OCI-LY1 (cell line): Measurements from ENCODE around the gene DDC.

Experiments
- H2AFZ ChIP-seq: fragments of 200-600 bp; sonication (generic), shearing (Covaris generic); 2 replicates; pipeline ENCODE4 v1.6.0; 2014; ENCODE audit warnings: antibody characterized with exemption, mild to moderate bottlenecking, low read length
- H3F3A ChIP-seq: fragments of 200-600 bp; sonication (generic), shearing (Covaris generic); 2 replicates; pipeline ENCODE4 v1.6.0; 2014; ENCODE audit warnings: mild to moderate bottlenecking, antibody characterized with exemption, low read length, moderate library complexity; ENCODE audit not compliant: insufficient read depth
- H3K27ac ChIP-seq: fragments of 200-600 bp; sonication (generic); 2 replicates; pipeline ENCODE4 v1.5.1; 2014; ENCODE audit warnings: low read length, mixed run types, mild to moderate bottlenecking, low read depth; ENCODE audit not compliant: poor library complexity, severe bottlenecking
- H3K27me3 ChIP-seq: fragments of 200-600 bp; sonication (generic); 2 replicates; pipeline ENCODE4 v1.6.0; 2014; ENCODE audit warnings: antibody characterized with exemption, mild to moderate bottlenecking, low read length, moderate library complexity; ENCODE audit not compliant: insufficient read depth
- H3K36me3 ChIP-seq: fragments of 200-600 bp; sonication (generic); 2 replicates; pipeline ENCODE4 v1.6.1; 2014; ENCODE audit warnings: mild to moderate bottlenecking, antibody characterized with exemption, low read length, moderate library complexity, mixed read lengths; ENCODE audit not compliant: insufficient read depth
- H3K4me1 ChIP-seq: fragments of 200-600 bp; sonication (generic); 2 replicates; pipeline ENCODE4 v1.5.1; 2014; ENCODE audit warnings: mild to moderate bottlenecking, low read length, moderate library complexity; ENCODE audit not compliant: insufficient read depth, severe bottlenecking
- H3K4me2 ChIP-seq: fragments of 200-600 bp; sonication (generic), shearing (Covaris generic); 2 replicates; pipeline ENCODE4 v1.6.1; 2014; ENCODE audit warnings: low read length
- H3K4me3 ChIP-seq: fragments of 200-600 bp; sonication (generic); 2 replicates; pipeline ENCODE4 v1.5.1; 2014; ENCODE audit warnings: low read length, low read depth, mild to moderate bottlenecking, mixed read lengths; ENCODE audit not compliant: poor library complexity, severe bottlenecking
- H3K79me2 ChIP-seq: fragments of 200-600 bp; shearing (Covaris generic); 2 replicates; pipeline ENCODE4 v1.6.1; 2016; ENCODE audit warnings: mixed run types, low read length, mixed read lengths; ENCODE audit not compliant: insufficient read depth
- H3K9ac ChIP-seq: fragments of 200-600 bp; sonication (generic), shearing (Covaris generic); 2 replicates; pipeline ENCODE4 v1.6.1; 2014; ENCODE audit warnings: mild to moderate bottlenecking, low read length, mixed read lengths
- H3K9me2 ChIP-seq: fragments of 200-600 bp; sonication (generic), shearing (Covaris generic); 2 replicates; pipeline ENCODE4 v1.6.1; 2014; ENCODE audit warnings: low read depth, mild to moderate bottlenecking, low read length, mixed read lengths
- H3K9me3 ChIP-seq: fragments of 200-600 bp; shearing (Covaris generic); 2 replicates; pipeline ENCODE4 v1.6.1; 2014; ENCODE audit warnings: low read length, mixed read lengths
- H4K20me1 ChIP-seq: fragments of 200-600 bp; sonication (generic), shearing (Covaris generic); 2 replicates; pipeline ENCODE4 v1.6.0; 2016; ENCODE audit warnings: mild to moderate bottlenecking, low read length; ENCODE audit not compliant: insufficient read depth
- CTCF ChIP-seq: fragments of 200-600 bp; sonication (generic), shearing (Covaris generic); IDR thresholded peaks from 2 replicates; pipeline ENCODE4 v1.5.1; 2017; ENCODE audit warnings: mild to moderate bottlenecking, antibody characterized with exemption, low read length, moderate library complexity, mixed read lengths
- EZH2 ChIP-seq: fragments of 200-600 bp; sonication (generic), shearing (Covaris generic); IDR thresholded peaks from 2 replicates; pipeline ENCODE4 v1.8.0; 2017; ENCODE audit warnings: borderline replicate concordance, mixed run types, mild to moderate bottlenecking, antibody characterized with exemption, low read length, moderate library complexity, mixed read lengths

Gene DDC

DNA sequence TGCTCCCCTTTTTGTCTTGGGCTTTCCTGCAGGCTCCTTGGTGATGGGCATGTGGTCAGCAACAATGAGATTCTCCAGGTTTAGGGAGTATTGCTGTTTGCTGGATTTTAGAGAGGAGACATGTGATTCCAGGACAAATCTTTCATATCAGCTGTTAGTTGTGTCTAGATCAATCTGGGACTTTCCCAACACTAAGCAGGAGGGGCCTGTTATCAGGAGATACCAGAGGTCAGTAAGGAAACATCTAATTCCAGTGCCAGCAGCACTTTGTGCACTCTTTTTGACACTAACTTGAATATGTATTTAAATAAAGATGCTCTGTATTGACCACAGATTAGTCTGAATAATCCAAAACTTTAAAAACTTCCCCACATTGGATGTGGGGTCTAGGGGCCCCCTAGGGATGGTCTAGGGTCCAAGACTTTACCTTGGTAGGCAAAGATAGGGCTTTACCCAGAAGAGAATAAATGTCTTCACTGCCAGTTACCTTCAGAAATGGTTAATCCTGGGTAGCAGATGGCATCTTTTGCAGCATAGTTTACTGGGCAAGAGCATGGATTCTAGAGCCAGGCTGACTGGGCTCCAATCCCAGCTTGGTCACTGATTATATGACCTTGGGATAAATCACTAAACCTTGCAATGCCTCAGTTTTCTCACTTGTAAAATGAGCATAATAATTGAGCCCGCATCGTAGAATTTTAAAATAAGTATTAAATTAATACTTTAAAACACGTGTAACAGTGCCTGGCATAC, 108.7 kb downstream of the DDC start:
- no peaks in the 10 kb centered on the region for H4K20me1 ChIP-seq
- no peaks in the 10 kb centered on the region for H3K36me3 ChIP-seq
- no peak overlapping the region for H3K27ac ChIP-seq
- H3K4me2 ChIP-seq = no peak overlapping the region
- no peaks in the 10 kb centered on the region for H3K9me3 ChIP-seq
- no peak overlapping the region for H2AFZ ChIP-seq
- H3K9ac ChIP-seq = no peak overlapping the region
- no peaks in the 10 kb centered on the region for H3K79me2 ChIP-seq
- H3K9me2 ChIP-seq = no peaks in the 10 kb centered on the region
- no peak overlapping the region for H3K4me3 ChIP-seq
- H3F3A ChIP-seq = no peaks in the 10 kb centered on the region
- TF ChIP-seq CTCF (no peak), EZH2 (no peak)
- no peaks in the 10 kb centered on the region; the same call in 1 of the 2 replicates for H3K27me3 ChIP-seq
- H3K4me1 ChIP-seq = peaks cover 9% of the 10 kb centered on the region

- no peaks in the 10 kb centered on the region for H4K20me1 ChIP-seq
- H3K79me2 ChIP-seq = no peaks in the 10 kb centered on the region
- no peaks in the 10 kb centered on the region for H3K9me2 ChIP-seq
- H3K9ac ChIP-seq = no peak overlapping the region
- no peak overlapping the region for H3K4me3 ChIP-seq
- H3F3A ChIP-seq = no peaks in the 10 kb centered on the region
- TF ChIP-seq CTCF = no peak
- TF ChIP-seq EZH2 = no peak
- no peak overlapping the region for H3K4me2 ChIP-seq
- peaks cover 12% of the 10 kb centered on the region for H3K4me1 ChIP-seq
- no peak overlapping the region for H2AFZ ChIP-seq
- no peaks in the 10 kb centered on the region for H3K9me3 ChIP-seq
- H3K27ac ChIP-seq = no peak overlapping the region
- no peaks in the 10 kb centered on the region for H3K36me3 ChIP-seq
- no peaks in the 10 kb centered on the region; the same call in 1 of the 2 replicates for H3K27me3 ChIP-seq
Observed at GRCh38 chr7:50455658-50456057, 109.5 kb downstream of the DDC start.

DNA sequence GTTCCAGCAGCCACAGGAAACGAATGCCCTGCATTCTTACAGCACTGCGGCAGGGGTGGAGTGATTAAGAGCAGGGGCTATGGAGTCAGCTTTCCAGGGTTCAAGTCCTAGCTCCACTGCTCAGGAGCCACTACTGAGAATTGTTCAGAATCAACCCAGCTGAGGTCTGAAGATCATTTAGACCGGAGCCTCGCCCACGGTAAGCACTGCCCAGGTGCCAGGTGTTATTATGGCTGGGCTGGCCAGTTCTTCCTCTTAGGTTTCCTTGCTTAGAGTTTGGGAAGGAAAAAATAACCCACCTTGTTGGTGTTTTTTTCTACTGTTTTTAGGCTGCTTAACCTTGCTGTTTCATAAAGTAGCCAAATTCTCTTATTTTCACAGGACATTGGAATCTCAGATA, 110.2 kb downstream of the DDC start:
- no peaks in the 10 kb centered on the region for H3K9me3 ChIP-seq

More for the DNA sequence above, 110.2 kb downstream of the DDC start:
- Histone ChIP-seq H3K36me3 (no peaks in the 10 kb centered on the region), H3F3A (no peaks in the 10 kb centered on the region), H2AFZ (no peak overlapping the region), H3K9me2 (no peaks in the 10 kb centered on the region), H3K27me3 (no peaks in the 10 kb centered on the region; the same call in 1 of the 2 replicates), H3K27ac (no peak overlapping the region), H3K79me2 (peaks cover 1% of the 10 kb centered on the region; the same call in 1 of the 2 replicates), H3K4me3 (no peak overlapping the region), H3K4me2 (no peak overlapping the region), H4K20me1 (no peaks in the 10 kb centered on the region), H3K4me1 (peaks cover 16% of the 10 kb centered on the region), H3K9ac (no peak overlapping the region)
- TF ChIP-seq CTCF (no peak), EZH2 (no peak)
